ENCODE data around the gene USP25.

GRCh38 chr21:15853126-15853525 is 123.3 kb downstream of the USP25 start:
- no peak for TF ChIP-seq CTCF (IDR thresholded peaks at IDR 0.05)
- no peak for TF ChIP-seq ZFX (IDR thresholded peaks at IDR 0.05; ENCODE audit: borderline replicate concordance)

Measured in 22Rv1 (cell line).